ENCODE measurements around the gene ATP4B.

The ATP4B gene

DNA sequence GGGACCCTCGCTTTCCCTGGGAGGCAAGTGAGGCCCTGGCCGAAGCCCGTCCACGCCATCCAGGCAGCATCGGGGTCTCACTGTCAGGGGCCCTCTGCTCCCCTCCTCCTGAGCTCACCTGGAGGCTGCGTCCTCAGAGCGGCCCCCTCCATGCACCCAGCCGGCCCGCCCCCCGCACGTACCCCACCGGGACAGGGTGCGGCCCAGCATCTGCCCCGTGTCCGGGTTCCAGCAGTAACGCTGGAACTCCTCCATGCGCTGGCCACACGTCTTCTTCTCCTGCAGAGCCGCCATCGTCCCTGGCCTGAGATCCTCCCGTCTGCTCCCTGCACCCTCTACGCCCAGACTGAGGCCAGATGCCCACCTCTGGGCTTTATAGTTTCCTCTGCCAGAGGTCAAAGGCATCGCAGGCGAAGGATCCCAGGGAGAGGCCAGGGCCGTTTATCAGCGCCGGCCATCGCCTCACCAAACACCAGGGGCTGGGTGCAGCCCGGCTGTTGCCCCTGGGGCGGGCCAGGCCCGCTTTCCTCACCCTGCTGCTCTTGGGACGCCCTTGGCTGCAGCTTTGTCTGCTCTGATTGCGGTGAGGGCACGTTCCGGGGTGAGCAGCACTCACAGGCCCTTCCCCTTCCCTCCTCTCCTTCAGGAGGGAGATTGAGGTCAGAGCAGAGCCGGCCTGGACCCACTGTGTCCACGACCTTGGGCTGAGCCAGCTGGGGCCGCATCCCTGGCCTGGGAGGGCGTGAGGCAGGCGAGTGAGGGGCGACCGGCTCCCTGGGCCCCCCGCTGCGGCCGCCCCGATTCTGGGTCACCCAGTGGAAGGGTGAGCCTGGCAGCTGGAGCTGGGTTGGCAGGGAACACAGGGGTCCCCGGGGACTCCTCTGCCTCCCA, at the start of gene ATP4B:
Gene ATP4B (minus strand): TSS at position 348 of the 891 bp plus-strand sequence. CDS start 54 bp downstream, at position 294.
- DNase-seq = no peak

- no peak for DNase-seq
Measured at GRCh38 chr13:113672002-113672651, 14.1 kb upstream of the ATP4B start.

- no peak for DNase-seq
Measured at GRCh38 chr13:113671066-113672001, 13.3 kb upstream of the ATP4B start.

- no peak for DNase-seq
Measured at GRCh38 chr13:113670541-113670940, 12.5 kb upstream of the ATP4B start.

DNA sequence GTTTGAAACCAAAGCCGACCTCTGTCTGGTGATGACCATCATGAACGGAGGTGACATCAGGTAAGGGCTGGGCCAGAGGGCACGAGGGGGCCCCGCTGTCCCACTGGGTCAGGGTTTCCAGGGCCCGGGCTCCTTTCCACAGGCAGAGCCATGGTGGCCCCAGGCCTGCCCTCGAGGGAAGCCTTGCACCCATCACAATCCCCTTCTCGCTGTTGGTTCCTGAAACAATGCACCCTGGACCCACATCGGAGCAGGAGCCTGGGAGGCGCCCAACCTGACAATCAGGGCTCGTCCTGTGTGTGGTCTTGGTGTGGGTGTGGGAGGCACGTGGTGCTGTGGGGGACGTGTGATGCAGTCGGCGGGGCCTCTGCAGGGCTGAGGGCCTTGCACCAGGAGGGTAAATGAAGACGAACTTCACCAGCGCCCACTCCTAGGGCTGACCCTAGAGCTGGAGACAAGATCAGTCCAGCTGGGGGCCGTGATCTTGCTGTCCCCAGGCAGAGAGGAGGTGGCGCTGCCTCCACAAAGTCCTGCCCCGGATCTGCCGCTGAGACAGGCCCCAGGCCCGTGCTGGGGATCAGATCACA, 11.8 kb upstream of the ATP4B start:
- DNase-seq = no peak

- DNase-seq = no peak
Measured at GRCh38 chr13:113669231-113669754, 11.3 kb upstream of the ATP4B start.

DNA sequence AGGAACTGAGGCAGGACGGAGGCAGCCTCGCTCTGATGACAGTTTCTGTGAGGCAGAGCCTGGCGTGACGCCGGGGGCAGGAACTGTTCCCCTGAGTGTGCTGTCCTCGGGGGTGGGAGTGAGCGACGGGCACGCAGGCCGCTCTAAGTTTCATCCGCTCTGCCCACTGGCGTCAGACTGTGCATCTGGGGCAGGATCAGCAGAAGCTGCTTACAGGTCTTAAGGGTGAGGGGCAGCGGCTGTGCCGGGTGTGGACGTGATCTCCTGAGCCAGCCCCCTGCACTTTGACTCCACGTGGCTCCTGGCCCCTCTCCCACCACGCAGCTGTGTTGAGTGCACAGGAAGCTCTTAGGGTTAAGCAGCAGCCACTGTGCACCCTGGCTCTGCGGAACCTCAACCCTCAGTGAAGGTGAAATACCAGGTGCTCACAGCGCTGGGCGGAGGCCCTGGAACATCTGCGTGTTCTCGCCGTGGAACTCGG, 10.5 kb upstream of the ATP4B start:
- DNase-seq = no peak

- no peak for DNase-seq
Measured at GRCh38 chr13:113667771-113668490, 9.9 kb upstream of the ATP4B start.

- no peak for DNase-seq
Measured at GRCh38 chr13:113666951-113667701, 9.1 kb upstream of the ATP4B start, which contains the start of gene GRK1. Gene GRK1, plus strand, starts transcription at chr13:113667219. Its CDS starts 168 bp downstream, at chr13:113667387.

DNA sequence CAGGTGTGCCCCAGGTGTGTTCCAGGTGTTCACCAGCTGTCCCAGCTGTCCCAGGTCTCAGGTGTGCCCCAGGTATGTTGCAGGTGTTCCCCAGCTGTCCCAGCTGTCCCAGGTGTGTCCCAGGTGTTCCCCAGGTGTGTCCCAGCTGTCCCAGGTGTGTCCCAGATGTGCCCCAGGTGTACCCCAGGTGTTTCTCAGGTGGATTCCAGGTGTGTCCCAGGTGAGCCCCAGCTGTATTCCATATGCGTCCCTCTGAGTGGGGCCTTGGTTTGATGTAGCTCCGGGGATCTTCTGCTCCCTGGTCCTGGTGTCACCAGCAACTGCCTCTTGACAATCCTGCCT, 8.3 kb upstream of the ATP4B start:
- DNase-seq = no peak

DNA sequence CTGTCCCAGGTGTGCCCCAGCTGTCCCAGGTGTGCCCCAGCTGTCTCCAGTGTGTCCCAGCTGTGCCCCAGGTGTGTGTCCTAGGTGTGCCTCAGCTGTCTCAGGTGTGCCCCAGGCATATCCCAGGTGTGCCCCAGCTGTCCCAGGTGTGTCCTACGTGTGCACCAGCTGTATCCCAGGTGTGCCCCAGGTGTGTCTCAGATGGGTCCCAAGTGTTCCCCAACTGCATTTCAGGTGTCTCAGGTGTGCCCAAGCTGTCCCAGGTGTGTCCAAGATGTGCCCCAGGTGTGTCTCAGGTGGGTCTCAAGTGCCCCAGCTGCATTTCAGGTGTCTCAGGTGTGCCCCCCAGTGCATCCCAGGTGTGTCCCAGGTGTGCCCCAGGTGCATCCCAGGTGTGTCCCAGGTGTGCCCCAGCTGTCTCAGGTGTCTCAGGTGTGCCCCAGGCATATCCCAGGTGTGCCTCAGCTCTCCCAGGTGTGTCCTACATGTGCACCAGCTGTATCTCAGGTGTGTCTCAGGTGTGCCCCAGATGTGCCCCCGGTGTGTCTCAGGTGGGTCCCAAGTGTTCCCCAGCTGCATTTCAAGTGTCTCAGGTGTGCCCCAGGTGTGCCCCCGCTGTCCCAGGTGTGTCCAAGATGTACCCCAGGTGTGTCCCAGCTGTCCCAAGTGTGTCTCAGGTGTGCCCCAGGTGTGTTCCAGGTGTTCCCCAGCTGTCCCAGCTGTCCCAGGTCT, 7.8 kb upstream of the ATP4B start:
- DNase-seq = no peak

DNA sequence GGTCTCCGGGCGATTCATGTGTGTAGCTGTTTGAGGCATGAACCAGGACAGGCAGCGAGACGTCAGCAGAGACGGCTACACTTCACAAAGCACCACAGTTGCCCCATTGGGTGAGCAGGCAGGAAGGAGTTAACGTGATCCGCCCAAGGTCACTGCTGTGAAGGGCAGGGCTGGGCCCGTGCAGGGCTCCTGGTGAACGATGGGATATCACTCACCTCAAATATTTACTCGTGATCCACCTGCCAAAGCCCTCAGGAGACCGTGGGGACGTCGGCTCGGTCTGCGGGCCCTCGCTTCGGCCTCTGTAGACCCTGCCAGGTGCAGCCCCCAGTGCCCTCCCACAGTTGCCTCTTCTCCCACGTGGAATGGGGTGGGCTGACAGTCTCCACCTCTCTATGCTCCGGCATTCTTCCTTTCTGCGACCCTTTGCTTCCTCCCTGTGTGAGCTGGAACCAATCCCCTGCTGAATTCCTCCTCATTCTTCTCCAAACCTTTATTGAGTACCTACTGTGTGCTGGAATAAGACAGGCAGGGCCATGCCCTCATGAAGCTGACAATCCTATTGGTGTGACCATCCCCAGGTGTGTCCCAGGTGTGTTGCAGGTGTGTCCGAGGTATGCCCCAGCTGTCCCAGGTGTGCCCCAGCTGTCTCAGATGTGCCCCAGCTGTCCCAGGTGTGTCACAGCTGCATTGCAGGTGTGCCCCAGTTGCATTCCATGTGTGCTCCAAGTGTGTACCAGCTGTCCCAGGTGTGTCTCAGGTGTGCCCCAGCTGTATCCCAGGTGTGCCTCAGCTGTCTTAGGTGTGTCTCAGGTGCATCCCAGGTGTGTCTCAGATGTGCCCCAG, 7.0 kb upstream of the ATP4B start:
- no peak for DNase-seq

- no peak for DNase-seq
Measured at GRCh38 chr13:113663934-113664333, 5.9 kb upstream of the ATP4B start.

GRCh38 chr13:113661509-113661908, 3.5 kb upstream of the ATP4B start:
- DNase-seq = no peak

DNA sequence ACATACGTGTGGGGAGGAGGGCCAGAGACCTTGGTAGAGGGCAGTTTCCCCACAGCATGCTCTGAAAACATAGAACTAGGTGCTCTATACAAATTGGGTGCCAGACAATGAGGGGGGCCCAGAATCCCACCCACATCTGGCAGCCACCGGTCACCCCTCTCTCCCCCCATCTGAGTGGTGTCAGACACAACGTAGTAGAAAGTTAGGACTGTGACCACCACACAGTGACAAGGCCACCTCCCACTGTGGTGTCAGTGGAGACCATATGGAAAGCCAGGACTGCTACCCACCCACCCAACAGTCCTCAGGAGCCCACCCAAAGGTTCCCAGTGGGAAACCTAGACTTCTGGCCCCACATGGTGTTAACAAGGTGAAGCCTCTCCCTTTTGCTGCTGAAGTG, 2.1 kb upstream of the ATP4B start:
- no peak for DNase-seq

GRCh38 chr13:113659337-113659736, 1.3 kb upstream of the ATP4B start:
- no peak for DNase-seq

DNA sequence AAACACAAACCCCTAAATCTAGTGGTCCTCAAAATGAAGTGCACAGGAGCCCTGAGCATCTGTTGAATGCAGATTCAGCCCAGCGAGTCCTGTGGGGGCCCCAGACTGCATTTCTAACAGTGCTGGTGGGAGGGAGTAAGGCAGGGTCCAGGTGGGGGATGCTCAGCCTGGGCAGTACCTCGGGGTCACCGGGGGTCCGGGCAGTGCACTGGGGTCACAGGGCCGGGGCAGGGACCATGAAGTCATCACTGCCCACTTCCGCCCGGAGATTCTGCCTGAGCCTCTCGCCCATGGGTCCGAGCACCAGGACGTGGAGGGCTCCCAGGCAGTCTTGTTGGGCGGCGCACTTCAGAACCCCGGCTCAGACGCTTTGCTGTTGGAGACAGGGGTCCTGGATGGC, 838 bp upstream of the ATP4B start:
- no peak for DNase-seq

DNA sequence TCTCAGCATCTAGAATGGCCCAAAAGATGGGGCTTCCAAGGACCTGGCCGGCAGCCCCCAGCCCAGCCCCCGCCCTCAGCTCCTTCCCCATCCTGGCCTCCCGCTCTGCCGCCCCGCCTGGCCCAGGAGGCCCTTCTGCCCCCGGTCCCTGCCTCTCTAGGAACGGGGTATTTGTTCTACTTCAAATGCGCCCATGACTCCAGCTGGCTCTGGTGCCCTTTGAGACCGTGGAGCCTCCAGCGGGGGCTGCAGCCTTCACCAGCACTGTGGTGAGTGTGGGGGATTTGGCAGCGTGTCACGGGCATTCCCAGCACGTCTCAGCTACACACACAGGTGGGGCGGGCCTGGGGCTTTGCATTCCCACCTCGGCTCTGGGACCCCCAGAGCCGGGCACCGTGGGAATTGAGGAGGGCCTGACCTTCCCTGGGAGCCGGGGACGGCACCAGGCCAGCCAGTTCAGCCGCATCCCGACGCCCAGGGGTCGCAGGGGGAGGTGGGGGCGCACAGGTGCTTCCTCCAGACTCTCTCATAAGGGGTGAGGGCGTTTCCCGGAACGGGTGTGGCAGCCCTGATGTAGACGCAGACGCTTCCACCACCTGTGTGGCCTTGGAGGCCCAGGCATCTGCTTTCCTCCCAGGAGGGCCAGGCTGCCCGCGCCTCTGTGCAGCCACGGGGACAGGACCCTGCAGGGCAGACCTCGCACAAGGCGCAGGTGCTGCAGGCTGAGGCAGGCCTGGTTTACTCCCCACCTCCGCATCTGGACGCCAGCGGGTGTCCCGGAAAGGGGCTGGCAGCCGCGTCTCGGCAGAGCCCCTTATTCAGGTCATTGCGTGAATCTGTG, 947 bp downstream of the ATP4B start:
- DNase-seq = no peak
